ENCODE data around the gene SVOP.
"Not testable (repeated sequence)": the region's sequence is repeated elsewhere in the genome, so short reads cannot be mapped to it uniquely, and the experiment has no call there.

Gene SVOP

GRCh38 chr12:108884116-108885012, 136.5 kb downstream of the SVOP start:
- DNase-seq (ENCODE audit: low spot score) = peak; percentile 29

- no peak for DNase-seq (ENCODE audit: low spot score)
These were observed 138.9 kb downstream of the SVOP start for GRCh38 chr12:108881953-108882352.

GRCh38 chr12:108879615-108880254, 141.1 kb downstream of the SVOP start, which contains the start of gene DAO:
TSS of gene DAO (plus strand) at chr12:108880092. CDS start at chr12:108885007, 4,915 bp downstream.
- no peak for DNase-seq (ENCODE audit: low spot score)

GRCh38 chr12:108876550-108876949, 144.3 kb downstream of the SVOP start:
- DNase-seq (ENCODE audit: low spot score) = no peak

GRCh38 chr12:108875682-108876361, 145.0 kb downstream of the SVOP start:
- DNase-seq (ENCODE audit: low spot score) = no peak

GRCh38 chr12:108875280-108875679, 145.6 kb downstream of the SVOP start:
- DNase-seq (ENCODE audit: low spot score) = no peak

GRCh38 chr12:108868781-108869180, 152.1 kb downstream of the SVOP start:
- DNase-seq (ENCODE audit: low spot score) = no peak

- DNase-seq (ENCODE audit: low spot score) = not testable (repeated sequence)
These were observed 154.8 kb downstream of the SVOP start for GRCh38 chr12:108866083-108866482.

GRCh38 chr12:108865169-108865568, 155.7 kb downstream of the SVOP start:
- DNase-seq (ENCODE audit: low spot score) = no peak

- no peak for DNase-seq (ENCODE audit: low spot score)
These were observed 158.3 kb downstream of the SVOP start for GRCh38 chr12:108862588-108862959.

GRCh38 chr12:108861878-108862587, 158.8 kb downstream of the SVOP start:
- no peak for DNase-seq (ENCODE audit: low spot score)

GRCh38 chr12:108860443-108860842, 160.4 kb downstream of the SVOP start:
- DNase-seq (ENCODE audit: low spot score) = no peak

GRCh38 chr12:108859923-108860291, 161.0 kb downstream of the SVOP start:
- no peak for DNase-seq (ENCODE audit: low spot score)

- not testable (repeated sequence) for DNase-seq (ENCODE audit: low spot score)
These were observed 161.5 kb downstream of the SVOP start for GRCh38 chr12:108859141-108859922.

GRCh38 chr12:108858311-108859074, 162.4 kb downstream of the SVOP start:
- no peak for DNase-seq (ENCODE audit: low spot score)
